ENCODE results near the gene TADA2B. TPM values are rescaled to one million over a fixed set of nuclear protein-coding genes. Genes with fewer than 3 reads are reported as not detected.

Gene TADA2B
- total RNA-seq, 1 donor from 2014 or later, result 23.9 TPM

Other genes with a start within 250 kb of the TADA2B start
- 37.1 TPM for gene TBC1D14, start 133.5 kb upstream of the TADA2B start, total RNA-seq
- 27.5 TPM for gene GRPEL1, start 24.7 kb downstream of the TADA2B start, total RNA-seq
- gene SORCS2, start 149.2 kb downstream of the TADA2B start, total RNA-seq, result 1.7 TPM